Measurements from ENCODE around the gene OPA1. TPM values are rescaled to one million over a fixed set of nuclear protein-coding genes. Genes with fewer than 3 reads are reported as not detected.

OPA1 gene
- total and polyA plus RNA-seq, 4 donors = 13.2 to 54.5 (median 33.4) TPM

DNA sequence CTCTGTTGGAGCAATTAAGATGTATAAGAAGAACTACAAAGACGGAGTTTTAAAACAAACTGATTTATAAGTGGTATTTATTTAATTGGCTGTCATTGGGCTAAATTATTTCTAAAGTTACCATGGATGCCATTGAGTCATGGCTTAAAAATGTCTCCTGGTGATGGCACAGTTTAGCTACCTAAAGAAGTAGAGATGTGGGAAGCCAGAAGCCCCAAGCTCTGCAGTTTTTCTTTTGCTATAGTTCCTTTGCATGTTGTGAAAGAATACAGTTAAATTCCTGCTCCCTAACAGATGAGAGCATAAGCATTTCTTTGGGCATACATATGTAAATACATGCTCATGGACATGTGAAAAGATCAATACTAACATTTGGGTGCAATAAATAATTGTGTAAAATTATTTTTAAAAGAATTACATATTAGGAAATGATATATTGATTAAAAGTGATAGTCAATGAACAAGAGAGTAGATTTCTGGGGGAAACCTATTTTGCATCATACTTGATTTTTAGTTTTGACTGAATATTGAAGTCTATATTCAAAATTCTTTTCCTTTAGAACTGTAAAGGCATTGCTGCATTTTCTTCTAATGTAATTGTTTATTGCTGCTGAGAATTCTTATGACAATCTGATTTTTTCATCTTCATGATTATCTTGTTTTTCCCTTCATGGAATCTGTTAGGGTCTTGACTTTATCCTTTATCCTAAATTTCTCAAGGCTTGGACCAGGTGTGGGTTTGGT is 2.1 kb downstream of the OPA1 start:
- Histone ChIP-seq H3K27ac (ENCODE audit: low read depth in 1 of 2, low read length in 2 of 2) (no peak overlapping the region), H3K9ac (ENCODE audit: low read depth in 1 of 2, low read length in 2 of 2) (no peak overlapping the region), H3K4me3 (ENCODE audit: low read depth in 1 of 3, low read length in 3 of 3) (no peak overlapping the region), H3K36me3 (ENCODE audit: control insufficient read depth in 4 of 4, insufficient read depth in 3 of 4, low read depth in 1 of 4, low read length in 3 of 4) (peaks cover 0 to 1% (median 0%) of the 10 kb centered on the region in 4 donors), H3K27me3 (ENCODE audit: control insufficient read depth in 4 of 4, insufficient read depth in 4 of 4, low read length in 3 of 4) (no peaks in the 10 kb centered on the region), H3K9me3 (ENCODE audit: control insufficient read depth in 4 of 4, low read length in 3 of 4) (no peaks in the 10 kb centered on the region), H3K4me1 (ENCODE audit: control insufficient read depth in 4 of 4, insufficient read depth in 4 of 4, low read length in 3 of 4) (peaks cover 0 to 20% (median 18%) of the 10 kb centered on the region in 4 donors)
- WGBS = 93% methylated on average over 1 of the region's 1 CpG
- DNase-seq (ENCODE audit: low spot score) = no peak
- no peak for TF ChIP-seq FOXA2 (IDR thresholded peaks at IDR 0.05)
- TF ChIP-seq TAF1 (conservative IDR thresholded peaks at IDR 0.05) = no peak
- TF ChIP-seq, protein P1, sequence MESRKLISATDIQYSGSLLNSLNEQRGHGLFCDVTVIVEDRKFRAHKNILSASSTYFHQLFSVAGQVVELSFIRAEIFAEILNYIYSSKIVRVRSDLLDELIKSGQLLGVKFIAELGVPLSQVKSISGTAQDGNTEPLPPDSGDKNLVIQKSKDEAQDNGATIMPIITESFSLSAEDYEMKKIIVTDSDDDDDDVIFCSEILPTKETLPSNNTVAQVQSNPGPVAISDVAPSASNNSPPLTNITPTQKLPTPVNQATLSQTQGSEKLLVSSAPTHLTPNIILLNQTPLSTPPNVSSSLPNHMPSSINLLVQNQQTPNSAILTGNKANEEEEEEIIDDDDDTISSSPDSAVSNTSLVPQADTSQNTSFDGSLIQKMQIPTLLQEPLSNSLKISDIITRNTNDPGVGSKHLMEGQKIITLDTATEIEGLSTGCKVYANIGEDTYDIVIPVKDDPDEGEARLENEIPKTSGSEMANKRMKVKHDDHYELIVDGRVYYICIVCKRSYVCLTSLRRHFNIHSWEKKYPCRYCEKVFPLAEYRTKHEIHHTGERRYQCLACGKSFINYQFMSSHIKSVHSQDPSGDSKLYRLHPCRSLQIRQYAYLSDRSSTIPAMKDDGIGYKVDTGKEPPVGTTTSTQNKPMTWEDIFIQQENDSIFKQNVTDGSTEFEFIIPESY (IDR thresholded peaks at IDR 0.05) = no peak
- TF ChIP-seq FOXA1 (IDR thresholded peaks at IDR 0.05) = no peak
- TF ChIP-seq RAD21 (IDR thresholded peaks at IDR 0.05) = no peak
- TF ChIP-seq, protein P2, sequence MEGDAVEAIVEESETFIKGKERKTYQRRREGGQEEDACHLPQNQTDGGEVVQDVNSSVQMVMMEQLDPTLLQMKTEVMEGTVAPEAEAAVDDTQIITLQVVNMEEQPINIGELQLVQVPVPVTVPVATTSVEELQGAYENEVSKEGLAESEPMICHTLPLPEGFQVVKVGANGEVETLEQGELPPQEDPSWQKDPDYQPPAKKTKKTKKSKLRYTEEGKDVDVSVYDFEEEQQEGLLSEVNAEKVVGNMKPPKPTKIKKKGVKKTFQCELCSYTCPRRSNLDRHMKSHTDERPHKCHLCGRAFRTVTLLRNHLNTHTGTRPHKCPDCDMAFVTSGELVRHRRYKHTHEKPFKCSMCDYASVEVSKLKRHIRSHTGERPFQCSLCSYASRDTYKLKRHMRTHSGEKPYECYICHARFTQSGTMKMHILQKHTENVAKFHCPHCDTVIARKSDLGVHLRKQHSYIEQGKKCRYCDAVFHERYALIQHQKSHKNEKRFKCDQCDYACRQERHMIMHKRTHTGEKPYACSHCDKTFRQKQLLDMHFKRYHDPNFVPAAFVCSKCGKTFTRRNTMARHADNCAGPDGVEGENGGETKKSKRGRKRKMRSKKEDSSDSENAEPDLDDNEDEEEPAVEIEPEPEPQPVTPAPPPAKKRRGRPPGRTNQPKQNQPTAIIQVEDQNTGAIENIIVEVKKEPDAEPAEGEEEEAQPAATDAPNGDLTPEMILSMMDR (IDR thresholded peaks at IDR 0.05; ENCODE audit: low read depth, low read length, missing input control) = no peak
- TF ChIP-seq YY1 (IDR thresholded peaks at IDR 0.05) = no peak

DNA sequence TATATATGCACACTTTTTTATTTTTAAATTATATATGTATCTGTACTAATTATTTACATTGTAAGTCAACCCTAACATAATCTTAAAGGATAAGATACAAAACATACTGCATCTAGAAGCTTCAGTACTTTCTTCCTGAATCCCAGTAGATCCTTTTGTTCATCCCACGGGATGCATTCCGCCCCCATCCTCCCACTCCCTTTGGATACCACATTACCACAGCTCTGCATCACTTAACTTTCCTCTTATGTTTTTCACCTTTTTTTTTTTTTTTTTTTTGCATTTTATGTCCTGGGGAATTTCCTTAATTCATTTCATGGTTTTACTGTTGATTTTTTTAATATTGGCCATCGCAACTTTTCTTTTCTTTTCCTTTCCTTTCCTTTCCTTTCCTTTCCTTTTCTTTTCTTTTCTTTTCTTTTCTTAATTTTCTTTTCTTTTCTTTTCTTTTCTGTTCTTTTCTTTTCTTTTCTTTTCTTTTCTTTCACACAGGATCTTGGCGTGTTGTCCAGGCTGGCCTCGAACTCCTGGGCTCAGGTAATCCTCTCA is 3.0 kb downstream of the OPA1 start:
- DNase-seq (ENCODE audit: low spot score) = no peak
- Histone ChIP-seq H3K27ac (ENCODE audit: low read depth in 1 of 2, low read length in 2 of 2) (no peak overlapping the region), H3K9ac (ENCODE audit: low read depth in 1 of 2, low read length in 2 of 2) (no peak overlapping the region), H3K4me1 (ENCODE audit: control insufficient read depth in 4 of 4, insufficient read depth in 4 of 4, low read length in 3 of 4) (peaks cover 0 to 20% (median 18%) of the 10 kb centered on the region in 4 donors), H3K36me3 (ENCODE audit: control insufficient read depth in 4 of 4, insufficient read depth in 3 of 4, low read depth in 1 of 4, low read length in 3 of 4) (peaks cover 0 to 1% (median 0%) of the 10 kb centered on the region in 4 donors), H3K27me3 (ENCODE audit: control insufficient read depth in 4 of 4, insufficient read depth in 4 of 4, low read length in 3 of 4) (no peaks in the 10 kb centered on the region), H3K9me3 (ENCODE audit: control insufficient read depth in 4 of 4, low read length in 3 of 4) (no peaks in the 10 kb centered on the region), H3K4me3 (ENCODE audit: low read depth in 1 of 3, low read length in 3 of 3) (no peak overlapping the region)
- TF ChIP-seq HNF4G (IDR thresholded peaks at IDR 0.05) = no peak
- 97% methylated on average over 5 of the region's 5 CpGs for WGBS

DNA sequence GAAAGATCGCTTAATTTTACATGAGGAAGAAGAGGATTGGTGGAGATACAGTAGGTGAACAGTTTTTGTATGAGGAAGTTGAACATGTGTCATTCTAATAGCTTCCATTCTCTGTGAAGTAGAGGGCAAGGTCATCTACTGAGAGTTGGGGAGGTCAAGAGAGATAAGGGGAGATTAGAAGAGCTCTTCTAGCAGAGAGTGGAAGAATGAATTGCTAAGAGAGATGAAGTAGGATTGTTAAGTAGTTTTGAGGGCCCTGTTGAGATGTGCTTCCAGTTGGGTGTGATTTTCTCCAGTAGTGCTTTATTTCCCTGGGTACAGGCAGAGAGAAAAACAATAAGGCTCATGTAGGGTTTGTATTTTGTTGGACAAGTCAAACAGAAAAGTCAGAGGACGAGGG is 5.2 kb downstream of the OPA1 start:
- WGBS = 97% methylated on average over 2 of the region's 2 CpGs
- no peak for DNase-seq (ENCODE audit: low spot score)
- Histone ChIP-seq H3K4me1 (ENCODE audit: control insufficient read depth in 4 of 4, insufficient read depth in 4 of 4, low read length in 3 of 4) (peaks cover 0 to 17% (median 13%) of the 10 kb centered on the region in 4 donors), H3K27me3 (ENCODE audit: control insufficient read depth in 4 of 4, insufficient read depth in 4 of 4, low read length in 3 of 4) (no peaks in the 10 kb centered on the region), H3K36me3 (ENCODE audit: control insufficient read depth in 4 of 4, insufficient read depth in 3 of 4, low read depth in 1 of 4, low read length in 3 of 4) (peaks cover 0 to 1% (median 0%) of the 10 kb centered on the region in 4 donors), H3K4me3 (ENCODE audit: low read depth in 1 of 3, low read length in 3 of 3) (no peak overlapping the region), H3K9me3 (ENCODE audit: control insufficient read depth in 4 of 4, low read length in 3 of 4) (no peaks in the 10 kb centered on the region), H3K27ac (ENCODE audit: low read depth in 1 of 2, low read length in 2 of 2) (no peak overlapping the region), H3K9ac (ENCODE audit: low read depth in 1 of 2, low read length in 2 of 2) (no peak overlapping the region)
- TF ChIP-seq RXRA (IDR thresholded peaks at IDR 0.05) (no peak), GABPA (IDR thresholded peaks at IDR 0.05 in 1 of 2, conservative IDR thresholded peaks at IDR 0.05 in 1 of 2) (no peak), EGR1 (IDR thresholded peaks at IDR 0.05; ENCODE audit: low read depth in 2 of 2) (no peak), FOXA2 (IDR thresholded peaks at IDR 0.05) (no peak), HNF4A (conservative IDR thresholded peaks at IDR 0.05) (no peak), NR2F2 (IDR thresholded peaks at IDR 0.05) (no peak), FOXA1 (IDR thresholded peaks at IDR 0.05) (no peak), HNF4G (IDR thresholded peaks at IDR 0.05) (no peak), JUND (IDR thresholded peaks at IDR 0.05) (no peak), TAF1 (conservative IDR thresholded peaks at IDR 0.05) (no peak)
- TF ChIP-seq, protein P3, sequence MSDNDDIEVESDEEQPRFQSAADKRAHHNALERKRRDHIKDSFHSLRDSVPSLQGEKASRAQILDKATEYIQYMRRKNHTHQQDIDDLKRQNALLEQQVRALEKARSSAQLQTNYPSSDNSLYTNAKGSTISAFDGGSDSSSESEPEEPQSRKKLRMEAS (IDR thresholded peaks at IDR 0.05) = no peak
- TF ChIP-seq, protein P2 (IDR thresholded peaks at IDR 0.05; ENCODE audit: low read depth, low read length, missing input control) = no peak
- TF ChIP-seq, protein P4, sequence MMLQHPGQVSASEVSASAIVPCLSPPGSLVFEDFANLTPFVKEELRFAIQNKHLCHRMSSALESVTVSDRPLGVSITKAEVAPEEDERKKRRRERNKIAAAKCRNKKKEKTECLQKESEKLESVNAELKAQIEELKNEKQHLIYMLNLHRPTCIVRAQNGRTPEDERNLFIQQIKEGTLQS (IDR thresholded peaks at IDR 0.05) = no peak
